HG03108 (cell line): ENCODE results near the gene CTTNBP2.

Experiments
- ATAC-seq: cut with Tn5 transposase; IDR thresholded peaks from one replicate; pipeline ENCODE4 v1.9.1; 2021; ENCODE audit warnings: moderate library complexity; ENCODE audit not compliant: unreplicated experiment

CTTNBP2 gene

GRCh38 chr7:117692338-117692737, 180.9 kb downstream of the CTTNBP2 start:
- ATAC-seq, result no peak

- no peak for ATAC-seq
These were observed 183.1 kb downstream of the CTTNBP2 start for GRCh38 chr7:117690147-117690546.

GRCh38 chr7:117689406-117689805, 183.8 kb downstream of the CTTNBP2 start:
- ATAC-seq, result no peak

GRCh38 chr7:117688126-117688525, 185.1 kb downstream of the CTTNBP2 start:
- ATAC-seq, result no peak

- ATAC-seq, result no peak
These were observed 186.8 kb downstream of the CTTNBP2 start for GRCh38 chr7:117686311-117686935.

- ATAC-seq, result no peak
These were observed 187.4 kb downstream of the CTTNBP2 start for GRCh38 chr7:117685795-117686194.

GRCh38 chr7:117683430-117684175, 189.6 kb downstream of the CTTNBP2 start:
- no peak for ATAC-seq

- ATAC-seq, result no peak
These were observed 190.4 kb downstream of the CTTNBP2 start for GRCh38 chr7:117682681-117683385.

- no peak for ATAC-seq
These were observed 194.1 kb downstream of the CTTNBP2 start for GRCh38 chr7:117679120-117679519.

GRCh38 chr7:117675497-117676435, 197.5 kb downstream of the CTTNBP2 start:
- no peak for ATAC-seq

GRCh38 chr7:117674617-117675016, 198.6 kb downstream of the CTTNBP2 start:
- ATAC-seq, result no peak

- ATAC-seq, result no peak
These were observed 199.4 kb downstream of the CTTNBP2 start for GRCh38 chr7:117673839-117674238.

GRCh38 chr7:117673367-117673766, 199.9 kb downstream of the CTTNBP2 start:
- no peak for ATAC-seq

- ATAC-seq, result no peak
These were observed 200.8 kb downstream of the CTTNBP2 start for GRCh38 chr7:117672453-117672852.

GRCh38 chr7:117669818-117670217, 203.4 kb downstream of the CTTNBP2 start:
- no peak for ATAC-seq

- ATAC-seq, result no peak
These were observed 205.8 kb downstream of the CTTNBP2 start for GRCh38 chr7:117667456-117667855.

GRCh38 chr7:117666689-117667088, 206.6 kb downstream of the CTTNBP2 start:
- ATAC-seq, result no peak

- no peak for ATAC-seq
These were observed 207.2 kb downstream of the CTTNBP2 start for GRCh38 chr7:117666031-117666430.

GRCh38 chr7:117665368-117665767, 207.9 kb downstream of the CTTNBP2 start:
- no peak for ATAC-seq

- no peak for ATAC-seq
These were observed 209.2 kb downstream of the CTTNBP2 start for GRCh38 chr7:117664047-117664446.

- ATAC-seq, result no peak
These were observed 211.9 kb downstream of the CTTNBP2 start for GRCh38 chr7:117661328-117661727.
